ENCODE data around the gene TTLL13. TPM values are rescaled to one million over a fixed set of nuclear protein-coding genes. Genes with fewer than 3 reads are reported as not detected.

TTLL13 gene
- total and polyA plus RNA-seq, 10 donors, result 0.03 to 1.8 (median 0.17) TPM; not detected in 3

DNA sequence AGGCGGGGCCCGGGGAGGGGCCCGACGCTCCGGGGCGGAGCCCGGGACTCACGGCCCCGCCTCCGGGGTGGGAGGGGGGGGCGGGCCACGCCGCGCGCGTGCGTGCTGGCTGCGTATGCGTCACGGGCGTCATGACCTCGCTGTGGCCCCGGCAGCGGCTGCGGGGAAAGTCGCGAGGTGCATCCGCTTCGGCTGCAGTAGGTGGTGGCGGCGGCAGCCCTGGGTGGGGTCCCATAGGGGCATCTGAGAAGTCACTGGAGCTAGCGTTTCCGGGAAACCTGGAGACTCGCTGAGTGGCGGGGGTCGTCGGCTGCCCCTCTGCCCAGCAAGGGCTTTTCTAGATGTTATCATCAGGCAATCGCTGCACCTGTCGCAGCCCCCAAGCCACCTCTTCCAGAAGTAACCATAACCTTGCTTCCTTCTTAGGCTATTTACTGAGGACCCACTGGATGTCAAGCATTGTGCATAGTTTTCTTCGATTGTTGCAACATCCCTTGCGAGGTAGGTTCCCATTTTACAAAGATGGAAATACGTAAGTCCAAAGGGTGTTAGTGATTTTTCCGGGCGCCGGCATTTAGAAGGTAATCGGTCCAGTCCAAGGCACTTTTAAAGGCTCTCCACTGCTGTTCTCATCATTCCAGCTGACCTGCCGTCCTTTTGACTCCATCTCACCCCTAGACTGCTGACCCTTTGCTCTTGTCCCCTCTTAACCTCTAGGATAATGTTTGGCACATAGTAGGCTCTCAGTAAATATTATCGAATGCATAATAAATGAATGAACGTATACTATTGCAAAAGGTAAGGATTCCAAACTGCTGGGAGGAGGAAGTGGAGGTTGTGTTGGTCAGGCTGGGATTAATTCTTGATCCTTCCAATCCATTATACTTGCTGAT, 15.0 kb upstream of the TTLL13 start, which contains the start of gene GDPGP1:
GDPGP1 (plus strand) TSS at position 114 of the 893 bp plus-strand sequence. CDS start 6,700 bp downstream, outside the sequence.
- H3K4me3 ChIP-seq, result peak within 1 kb of the TSS; percentile 68 to 99 (median 91)
- peak within 1 kb of the TSS; percentile 91 to 99 (median 96) for H3K27ac ChIP-seq
- H3K27me3 ChIP-seq (replicated peaks in 1 of 7), result no peaks in the 10 kb centered on the region
- WGBS, 5 donors, result 3 to 17% (median 9%) methylated on average over 14 to 49 of the region's 49 CpGs
- peaks cover 32 to 60% (median 50%) of the 10 kb centered on the region in 6 donors for H3K4me1 ChIP-seq
- intact Hi-C loops (cut with DNase I; ENCODE audit: low total_unique reads), result no loop called here
- H3K36me3 ChIP-seq, result peaks cover 0 to 63% (median 37%) of the 10 kb centered on the region in 6 donors
- no peaks in the 10 kb centered on the region for H3K9me3 ChIP-seq
- DNase-seq, result no peak
- TF ChIP-seq, protein P1, sequence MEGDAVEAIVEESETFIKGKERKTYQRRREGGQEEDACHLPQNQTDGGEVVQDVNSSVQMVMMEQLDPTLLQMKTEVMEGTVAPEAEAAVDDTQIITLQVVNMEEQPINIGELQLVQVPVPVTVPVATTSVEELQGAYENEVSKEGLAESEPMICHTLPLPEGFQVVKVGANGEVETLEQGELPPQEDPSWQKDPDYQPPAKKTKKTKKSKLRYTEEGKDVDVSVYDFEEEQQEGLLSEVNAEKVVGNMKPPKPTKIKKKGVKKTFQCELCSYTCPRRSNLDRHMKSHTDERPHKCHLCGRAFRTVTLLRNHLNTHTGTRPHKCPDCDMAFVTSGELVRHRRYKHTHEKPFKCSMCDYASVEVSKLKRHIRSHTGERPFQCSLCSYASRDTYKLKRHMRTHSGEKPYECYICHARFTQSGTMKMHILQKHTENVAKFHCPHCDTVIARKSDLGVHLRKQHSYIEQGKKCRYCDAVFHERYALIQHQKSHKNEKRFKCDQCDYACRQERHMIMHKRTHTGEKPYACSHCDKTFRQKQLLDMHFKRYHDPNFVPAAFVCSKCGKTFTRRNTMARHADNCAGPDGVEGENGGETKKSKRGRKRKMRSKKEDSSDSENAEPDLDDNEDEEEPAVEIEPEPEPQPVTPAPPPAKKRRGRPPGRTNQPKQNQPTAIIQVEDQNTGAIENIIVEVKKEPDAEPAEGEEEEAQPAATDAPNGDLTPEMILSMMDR (IDR thresholded peaks at IDR 0.05 in 8 of 11, conservative IDR thresholded peaks at IDR 0.05 in 3 of 11), result peak in 1 of 11 experiments; percentile 31
- TF ChIP-seq POLR2AphosphoS5 (IDR thresholded peaks at IDR 0.05) (peak; percentile 94 to 97 (median 95)), POLR2A (IDR thresholded peaks at IDR 0.05) (peak; percentile 49 to 76 (median 52))

DNA sequence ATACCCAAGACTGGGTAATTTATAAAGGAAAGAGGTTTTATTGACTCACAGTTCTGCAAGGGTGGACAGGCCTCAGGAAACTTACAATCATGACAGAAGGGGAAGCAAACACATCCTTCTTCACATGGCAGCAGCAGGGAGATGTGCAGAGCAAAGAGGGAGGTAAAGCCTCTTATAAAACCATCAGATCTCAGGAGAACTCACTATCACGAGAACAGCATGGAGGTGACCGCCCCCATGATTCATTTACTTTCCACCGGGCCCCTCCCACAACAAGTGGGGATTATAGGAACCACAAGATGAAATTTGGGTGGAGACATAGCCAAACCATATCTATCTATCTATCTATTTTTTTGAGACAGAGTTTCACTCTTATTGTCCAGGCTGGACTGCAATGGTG, 10.0 kb upstream of the TTLL13 start:
- intact Hi-C loops (cut with DNase I; ENCODE audit: low total_unique reads), result no loop called here
- Histone ChIP-seq H3K36me3 (peaks cover 0 to 63% (median 34%) of the 10 kb centered on the region in 6 donors), H3K27ac (no peak overlapping the region), H3K4me1 (peaks cover 6 to 17% (median 8%) of the 10 kb centered on the region in 6 donors), H3K4me3 (no peak overlapping the region), H3K9me3 (no peaks in the 10 kb centered on the region), H3K27me3 (replicated peaks in 1 of 7) (no peaks in the 10 kb centered on the region)
- no peak for DNase-seq
- 80 to 91% (median 86%) methylated on average over 3 of the region's 3 CpGs for WGBS, 5 donors
- no peak for TF ChIP-seq POLR2AphosphoS5 (IDR thresholded peaks at IDR 0.05)
- TF ChIP-seq POLR2A (IDR thresholded peaks at IDR 0.05), result no peak
- TF ChIP-seq, protein P1 (IDR thresholded peaks at IDR 0.05 in 8 of 11, conservative IDR thresholded peaks at IDR 0.05 in 3 of 11), result no peak

DNA sequence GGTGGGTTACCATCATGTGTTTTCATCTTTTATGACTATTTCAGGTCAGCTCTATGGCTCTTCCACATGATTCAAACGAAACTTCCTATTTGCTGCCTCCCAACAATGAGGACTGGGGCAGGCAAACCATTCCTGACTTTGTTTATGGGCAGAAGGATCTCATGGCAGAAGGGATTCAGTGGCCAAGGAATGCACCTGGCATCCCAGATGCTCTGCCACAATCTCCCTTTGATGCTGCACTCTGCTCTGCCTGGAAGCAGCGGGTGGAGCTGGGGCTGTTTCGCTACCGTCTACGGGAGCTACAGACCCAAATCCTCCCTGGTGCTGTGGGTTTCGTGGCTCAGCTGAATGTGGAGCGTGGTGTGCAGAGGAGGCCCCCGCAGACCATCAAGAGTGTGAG, 8.5 kb upstream of the TTLL13 start:
- WGBS, 5 donors, result 89 to 95% (median 91%) methylated on average over 1 to 8 of the region's 8 CpGs
- TF ChIP-seq, protein P1 (IDR thresholded peaks at IDR 0.05 in 8 of 11, conservative IDR thresholded peaks at IDR 0.05 in 3 of 11), result no peak
- no peak for DNase-seq
- no peak overlapping the region for H3K27ac ChIP-seq
- no peaks in the 10 kb centered on the region for H3K27me3 ChIP-seq (replicated peaks in 1 of 7)
- no peaks in the 10 kb centered on the region for H3K9me3 ChIP-seq
- no peak overlapping the region for H3K4me3 ChIP-seq
- intact Hi-C loops (cut with DNase I; ENCODE audit: low total_unique reads), result no loop called here
- peaks cover 0 to 2% (median 0%) of the 10 kb centered on the region in 6 donors for H3K4me1 ChIP-seq
- peaks cover 0 to 60% (median 32%) of the 10 kb centered on the region in 6 donors for H3K36me3 ChIP-seq

Measured in spleen (tissue), 11 donors.